HL-60/S4 treated with retinoic acid at 250 ng/mL for 4 days and 3 days (cell line): Measurements from ENCODE around the gene SMPD3.

ENCODE experiments used
- in situ Hi-C: fragments of 300-500 bp; cut with MboI; formaldehyde crosslinking; loops from 2 replicates; pipeline ENCODE4 v1.7.0; 2022; ENCODE audit warnings: low sequenced_read_pairs

SMPD3 gene

GRCh38 chr16:68408428-68408827 lies 39.9 kb downstream of the SMPD3 start:
- in situ Hi-C loops: no loop called here

GRCh38 chr16:68406458-68407152 lies 41.7 kb downstream of the SMPD3 start:
- in situ Hi-C loops: no loop called here

- in situ Hi-C loops: no loop called here
Observed at GRCh38 chr16:68404736-68405345, 43.5 kb downstream of the SMPD3 start.

GRCh38 chr16:68403704-68404103 lies 44.6 kb downstream of the SMPD3 start:
- in situ Hi-C loops: no loop called here

- in situ Hi-C loops: no loop called here
Observed at GRCh38 chr16:68403177-68403576, 45.1 kb downstream of the SMPD3 start.

- in situ Hi-C loops: no loop called here
Observed at GRCh38 chr16:68402748-68403040, 45.6 kb downstream of the SMPD3 start.

- in situ Hi-C loops: no loop called here
Observed at GRCh38 chr16:68401871-68402747, 46.2 kb downstream of the SMPD3 start.

- in situ Hi-C loops: no loop called here
Observed at GRCh38 chr16:68400924-68401460, 47.3 kb downstream of the SMPD3 start.

GRCh38 chr16:68400083-68400923 lies 48.0 kb downstream of the SMPD3 start:
- in situ Hi-C loops: no loop called here

- in situ Hi-C loops: no loop called here
Observed at GRCh38 chr16:68399456-68399855, 48.9 kb downstream of the SMPD3 start.

GRCh38 chr16:68397710-68398201 lies 50.6 kb downstream of the SMPD3 start:
- in situ Hi-C loops: no loop called here

- in situ Hi-C loops: no loop called here
Observed at GRCh38 chr16:68396481-68396880, 51.8 kb downstream of the SMPD3 start.

GRCh38 chr16:68395815-68396214 lies 52.5 kb downstream of the SMPD3 start:
- in situ Hi-C loops: no loop called here

GRCh38 chr16:68395167-68395786 lies 53.0 kb downstream of the SMPD3 start:
- in situ Hi-C loops: no loop called here

GRCh38 chr16:68393333-68393732 lies 55.0 kb downstream of the SMPD3 start:
- in situ Hi-C loops: no loop called here

- in situ Hi-C loops: no loop called here
Observed at GRCh38 chr16:68389750-68390371, 58.4 kb downstream of the SMPD3 start.

GRCh38 chr16:68389006-68389405 lies 59.3 kb downstream of the SMPD3 start:
- in situ Hi-C loops: no loop called here

- in situ Hi-C loops: no loop called here
Observed at GRCh38 chr16:68388124-68388523, 60.2 kb downstream of the SMPD3 start.

- in situ Hi-C loops: no loop called here
Observed at GRCh38 chr16:68387301-68387700, 61.0 kb downstream of the SMPD3 start.

- in situ Hi-C loops: no loop called here
Observed at GRCh38 chr16:68386628-68387027, 61.7 kb downstream of the SMPD3 start.
